ENCODE measurements around the gene NCKAP1.

Gene NCKAP1

DNA sequence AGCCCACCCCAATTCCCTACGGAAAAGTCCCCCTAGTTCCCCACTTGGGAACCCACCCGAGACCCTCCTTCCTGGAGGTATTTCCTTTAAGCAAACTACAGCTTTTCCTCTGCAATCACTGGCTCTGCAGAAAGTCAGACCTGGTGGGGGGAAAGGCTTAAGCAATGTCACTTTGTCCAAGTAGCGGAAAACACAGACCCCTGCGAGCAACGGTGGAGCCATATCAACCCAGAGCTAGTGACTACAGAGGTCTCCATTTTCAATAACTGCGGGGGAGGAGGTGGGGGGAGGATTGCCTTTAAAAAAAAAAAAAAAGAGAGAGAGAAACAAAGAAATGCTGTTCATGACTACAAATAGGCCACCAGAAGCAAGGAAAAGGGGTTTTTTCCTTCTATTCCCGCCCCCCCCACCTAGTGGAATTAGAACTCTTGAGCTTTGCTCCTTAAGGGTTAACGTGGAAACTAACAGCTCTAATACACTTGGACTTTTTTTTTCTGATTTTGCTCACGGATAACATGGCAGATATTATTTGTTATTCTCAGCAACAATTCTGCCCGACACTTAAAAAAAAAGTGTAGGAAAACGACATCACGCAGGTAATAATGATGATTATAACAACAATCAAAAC lies 170.7 kb downstream of the NCKAP1 start:
- H3K9me3 ChIP-seq (ENCODE audit: insufficient read depth, low read depth, low read length) = no peaks in the 10 kb centered on the region
- no peak overlapping the region for H3K14ac ChIP-seq (ENCODE audit: low read length)
- no peak overlapping the region for H2BK120ac ChIP-seq (ENCODE audit: insufficient read depth, low read length, poor library complexity)
- H4K91ac ChIP-seq (ENCODE audit: low read depth, low read length) = peak overlapping the region; percentile 8
- peak overlapping the region; percentile 48 for H2AFZ ChIP-seq (ENCODE audit: insufficient read depth, low read length, poor library complexity)
- H4K12ac ChIP-seq (ENCODE audit: low read depth, low read length) = no peak overlapping the region
- H3K79me1 ChIP-seq (ENCODE audit: low read length) = peaks cover 3% of the 10 kb centered on the region
- no peak overlapping the region for H3K4ac ChIP-seq (ENCODE audit: low read depth, low read length)
- peaks cover 17% of the 10 kb centered on the region for H3K27me3 ChIP-seq (ENCODE audit: insufficient read depth, low read length)
- no CpG with 5 or more reads among the region's 12 CpGs for WGBS (ENCODE audit: extremely low coverage, insufficient coverage, insufficient read length)
- peak overlapping the region; percentile 95 for H3K4me2 ChIP-seq (ENCODE audit: low read length)
- no peak overlapping the region for H2AK5ac ChIP-seq (ENCODE audit: low read length)
- peaks cover 13 to 17% of the 10 kb centered on the region in 2 experiments for H3K4me1 ChIP-seq (ENCODE audit: control insufficient read depth in 1 of 2, insufficient read depth in 2 of 2, low read length in 2 of 2)
- H3K18ac ChIP-seq (ENCODE audit: low read length) = no peak overlapping the region
- peak overlapping the region; percentile 49 for H4K8ac ChIP-seq (ENCODE audit: low read depth, low read length)
- no peak overlapping the region for H3K27ac ChIP-seq (ENCODE audit: low read depth, low read length)
- H3K4me3 ChIP-seq (ENCODE audit: low read depth, low read length) = peak overlapping the region; percentile 47
- no peak overlapping the region for H3K23ac ChIP-seq (ENCODE audit: low read length)
- no peaks in the 10 kb centered on the region for H3K79me2 ChIP-seq (ENCODE audit: control insufficient read depth, insufficient read depth, low read length, poor library complexity)
- no peak for DNase-seq
- no peak overlapping the region for H2BK5ac ChIP-seq (ENCODE audit: low read depth, low read length, poor library complexity)
- no peaks in the 10 kb centered on the region for H3K36me3 ChIP-seq (ENCODE audit: control insufficient read depth in 1 of 2, insufficient read depth in 2 of 2, low read length in 2 of 2)
- peak overlapping the region; percentile 36 for H3K9ac ChIP-seq (ENCODE audit: low read length)
- no peak overlapping the region for H2BK12ac ChIP-seq (ENCODE audit: low read length)

DNA sequence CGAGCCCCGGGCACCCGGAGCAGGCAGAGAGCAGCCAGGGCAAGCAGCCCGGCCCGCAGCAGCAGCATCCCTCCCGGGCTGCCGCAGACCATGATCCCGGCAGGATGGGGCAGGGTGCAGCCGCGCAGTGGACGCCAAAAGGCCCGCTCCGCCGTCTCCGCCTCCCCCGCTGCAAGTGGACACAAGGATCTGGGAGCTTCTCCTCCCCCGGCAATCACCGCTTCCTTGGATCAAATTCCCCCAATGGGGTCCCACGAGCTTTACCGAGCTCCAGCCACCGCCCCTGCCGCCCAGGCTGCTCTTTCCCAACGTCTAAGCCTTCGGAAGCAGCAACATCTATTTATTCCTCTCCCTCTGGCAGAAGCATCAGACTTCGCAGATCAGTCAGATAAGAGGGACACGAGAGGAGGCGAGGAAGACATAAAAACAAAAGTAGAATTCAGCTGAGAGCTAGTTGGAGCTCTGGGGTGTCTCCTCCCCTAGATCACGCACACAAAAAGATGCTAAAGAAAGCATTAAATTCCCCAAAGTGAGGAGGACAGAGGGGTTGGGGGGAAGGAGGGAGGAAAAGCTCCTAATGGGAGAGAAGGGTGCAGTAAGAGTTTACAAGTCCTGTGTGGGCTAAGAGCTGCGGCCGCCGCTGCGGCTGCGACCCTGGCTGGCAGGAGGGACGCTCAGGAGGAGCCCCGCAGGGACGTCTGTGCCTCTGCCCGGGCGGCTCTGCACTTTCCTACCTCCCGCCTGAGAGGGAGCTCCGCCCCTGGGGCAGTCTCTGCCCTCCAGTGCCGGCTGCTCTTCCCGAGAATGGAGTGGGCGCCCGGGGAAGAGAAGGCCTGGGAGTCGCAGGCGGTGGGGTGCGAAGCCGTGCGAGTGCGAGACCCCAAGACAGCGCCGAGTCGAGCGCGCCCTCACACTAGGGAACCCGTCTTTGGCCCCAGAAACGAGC lies 171.5 kb downstream of the NCKAP1 start, which contains the start of gene FRZB:
TSS of gene FRZB (minus strand) at position 177 of the 946 bp plus-strand sequence. CDS start at position 92, 85 bp downstream.
- peak within 1 kb of the TSS; percentile 48 for H2AFZ ChIP-seq (ENCODE audit: insufficient read depth, low read length, poor library complexity)
- no peaks in the 10 kb centered on the region for H3K79me2 ChIP-seq (ENCODE audit: control insufficient read depth, insufficient read depth, low read length, poor library complexity)
- no peaks in the 10 kb centered on the region for H3K9me3 ChIP-seq (ENCODE audit: insufficient read depth, low read depth, low read length)
- no peak within 1 kb of the TSS for H3K18ac ChIP-seq (ENCODE audit: low read length)
- peak in 1 of 2 donors; percentile 9 for DNase-seq
- no peak within 1 kb of the TSS for H3K27ac ChIP-seq (ENCODE audit: low read depth, low read length)
- H3K79me1 ChIP-seq (ENCODE audit: low read length) = peaks cover 3% of the 10 kb centered on the region
- H2AK5ac ChIP-seq (ENCODE audit: low read length) = no peak within 1 kb of the TSS
- H2BK5ac ChIP-seq (ENCODE audit: low read depth, low read length, poor library complexity) = no peak within 1 kb of the TSS
- H3K9ac ChIP-seq (ENCODE audit: low read length) = peak within 1 kb of the TSS; percentile 36
- no peak within 1 kb of the TSS for H4K12ac ChIP-seq (ENCODE audit: low read depth, low read length)
- H3K4me2 ChIP-seq (ENCODE audit: low read length) = peak within 1 kb of the TSS; percentile 95
- H3K36me3 ChIP-seq (ENCODE audit: control insufficient read depth in 1 of 2, insufficient read depth in 2 of 2, low read length in 2 of 2) = no peaks in the 10 kb centered on the region
- peak within 1 kb of the TSS; percentile 8 for H4K91ac ChIP-seq (ENCODE audit: low read depth, low read length)
- H3K23ac ChIP-seq (ENCODE audit: low read length) = no peak within 1 kb of the TSS
- no peak within 1 kb of the TSS for H2BK120ac ChIP-seq (ENCODE audit: insufficient read depth, low read length, poor library complexity)
- peak within 1 kb of the TSS; percentile 47 for H3K4me3 ChIP-seq (ENCODE audit: low read depth, low read length)
- no peak within 1 kb of the TSS for H3K4ac ChIP-seq (ENCODE audit: low read depth, low read length)
- peak within 1 kb of the TSS; percentile 49 for H4K8ac ChIP-seq (ENCODE audit: low read depth, low read length)
- WGBS (ENCODE audit: extremely low coverage, insufficient coverage, insufficient read length) = no CpG with 5 or more reads among the region's 57 CpGs
- H3K14ac ChIP-seq (ENCODE audit: low read length) = peak within 1 kb of the TSS; percentile 35
- peaks cover 13 to 17% of the 10 kb centered on the region in 2 experiments for H3K4me1 ChIP-seq (ENCODE audit: control insufficient read depth in 1 of 2, insufficient read depth in 2 of 2, low read length in 2 of 2)
- peak within 1 kb of the TSS; percentile 27 for H2BK12ac ChIP-seq (ENCODE audit: low read length)
- H3K27me3 ChIP-seq (ENCODE audit: insufficient read depth, low read length) = peaks cover 17% of the 10 kb centered on the region

DNA sequence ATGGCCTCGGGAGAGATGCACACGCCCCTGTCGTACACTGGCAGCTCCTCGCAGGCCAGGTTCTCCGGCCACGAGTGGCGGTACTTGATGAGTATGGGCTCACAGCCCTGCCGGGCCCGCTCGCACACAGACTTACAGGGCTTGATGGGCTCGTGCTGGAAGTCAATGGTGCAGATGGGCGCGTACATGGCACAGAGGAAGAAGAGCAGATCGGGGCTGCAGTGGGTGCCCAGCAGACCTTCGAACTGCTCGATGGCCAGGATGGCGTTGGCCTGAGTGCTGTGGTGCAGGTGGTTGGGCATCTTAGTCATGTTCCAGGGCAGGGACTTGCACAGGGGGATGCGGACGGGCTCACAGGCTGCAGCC lies 172.2 kb downstream of the NCKAP1 start:
- no CpG with 5 or more reads among the region's 19 CpGs for WGBS (ENCODE audit: extremely low coverage, insufficient coverage, insufficient read length)
- Histone ChIP-seq H3K14ac (ENCODE audit: low read length) (no peak overlapping the region), H3K27me3 (ENCODE audit: insufficient read depth, low read length) (peaks cover 17% of the 10 kb centered on the region), H4K8ac (ENCODE audit: low read depth, low read length) (no peak overlapping the region), H3K9me3 (ENCODE audit: insufficient read depth, low read depth, low read length) (no peaks in the 10 kb centered on the region), H2AK5ac (ENCODE audit: low read length) (no peak overlapping the region), H3K4me3 (ENCODE audit: low read depth, low read length) (no peak overlapping the region), H3K4me2 (ENCODE audit: low read length) (peak overlapping the region; percentile 95), H3K23ac (ENCODE audit: low read length) (no peak overlapping the region), H3K27ac (ENCODE audit: low read depth, low read length) (no peak overlapping the region), H4K12ac (ENCODE audit: low read depth, low read length) (no peak overlapping the region), H2BK12ac (ENCODE audit: low read length) (no peak overlapping the region), H3K4me1 (ENCODE audit: control insufficient read depth in 1 of 2, insufficient read depth in 2 of 2, low read length in 2 of 2) (peaks cover 13 to 17% of the 10 kb centered on the region in 2 experiments), H4K91ac (ENCODE audit: low read depth, low read length) (no peak overlapping the region), H2BK120ac (ENCODE audit: insufficient read depth, low read length, poor library complexity) (no peak overlapping the region), H3K9ac (ENCODE audit: low read length) (no peak overlapping the region), H3K18ac (ENCODE audit: low read length) (no peak overlapping the region), H2AFZ (ENCODE audit: insufficient read depth, low read length, poor library complexity) (no peak overlapping the region), H2BK5ac (ENCODE audit: low read depth, low read length, poor library complexity) (no peak overlapping the region), H3K4ac (ENCODE audit: low read depth, low read length) (no peak overlapping the region), H3K36me3 (ENCODE audit: control insufficient read depth in 1 of 2, insufficient read depth in 2 of 2, low read length in 2 of 2) (no peaks in the 10 kb centered on the region), H3K79me1 (ENCODE audit: low read length) (peaks cover 3% of the 10 kb centered on the region), H3K79me2 (ENCODE audit: control insufficient read depth, insufficient read depth, low read length, poor library complexity) (no peaks in the 10 kb centered on the region)
- no peak for DNase-seq

DNA sequence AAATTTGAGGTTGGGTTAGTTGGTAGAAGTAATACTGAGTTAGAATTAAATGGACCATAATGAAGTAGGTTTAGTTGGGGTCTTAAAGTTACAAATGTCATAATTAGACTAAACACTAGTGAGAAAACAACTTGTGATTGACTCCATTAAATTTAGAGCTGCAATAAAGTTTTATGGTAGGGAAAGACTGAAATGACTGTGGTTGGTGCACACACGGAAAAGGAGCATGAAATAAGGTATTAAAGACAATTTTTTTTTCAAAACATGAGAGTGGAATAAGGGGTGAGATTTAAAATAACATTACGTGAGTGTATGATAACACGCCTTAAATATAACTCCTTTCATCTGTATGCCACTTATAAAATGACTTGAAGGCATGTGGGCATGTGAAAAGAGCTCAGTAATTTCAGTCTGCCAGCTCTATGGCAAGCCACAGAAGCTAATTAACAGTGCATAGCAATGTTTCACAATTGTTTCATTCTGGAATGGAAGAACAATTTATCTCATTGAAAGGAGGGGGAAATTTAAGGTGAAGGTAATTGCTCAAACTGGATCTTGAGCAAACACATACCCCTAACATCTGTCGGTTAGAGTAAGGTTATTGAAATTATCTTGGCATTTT lies 173.2 kb downstream of the NCKAP1 start:
- WGBS (ENCODE audit: extremely low coverage, insufficient coverage, insufficient read length) = no CpG with 5 or more reads among the region's 4 CpGs
- no peak overlapping the region for H4K8ac ChIP-seq (ENCODE audit: low read depth, low read length)
- H2AFZ ChIP-seq (ENCODE audit: insufficient read depth, low read length, poor library complexity) = no peak overlapping the region
- no peak overlapping the region for H2BK12ac ChIP-seq (ENCODE audit: low read length)
- H2BK120ac ChIP-seq (ENCODE audit: insufficient read depth, low read length, poor library complexity) = no peak overlapping the region
- no peak overlapping the region for H2AK5ac ChIP-seq (ENCODE audit: low read length)
- no peak overlapping the region for H3K4me2 ChIP-seq (ENCODE audit: low read length)
- no peak overlapping the region for H4K12ac ChIP-seq (ENCODE audit: low read depth, low read length)
- H3K4me1 ChIP-seq (ENCODE audit: control insufficient read depth in 1 of 2, insufficient read depth in 2 of 2, low read length in 2 of 2) = peaks cover 13 to 17% of the 10 kb centered on the region in 2 experiments
- H2BK5ac ChIP-seq (ENCODE audit: low read depth, low read length, poor library complexity) = no peak overlapping the region
- H4K91ac ChIP-seq (ENCODE audit: low read depth, low read length) = no peak overlapping the region
- no peak for DNase-seq
- no peak overlapping the region for H3K4ac ChIP-seq (ENCODE audit: low read depth, low read length)
- no peaks in the 10 kb centered on the region for H3K9me3 ChIP-seq (ENCODE audit: insufficient read depth, low read depth, low read length)
- no peak overlapping the region for H3K18ac ChIP-seq (ENCODE audit: low read length)
- H3K79me2 ChIP-seq (ENCODE audit: control insufficient read depth, insufficient read depth, low read length, poor library complexity) = no peaks in the 10 kb centered on the region
- H3K23ac ChIP-seq (ENCODE audit: low read length) = no peak overlapping the region
- no peak overlapping the region for H3K4me3 ChIP-seq (ENCODE audit: low read depth, low read length)
- H3K14ac ChIP-seq (ENCODE audit: low read length) = no peak overlapping the region
- H3K9ac ChIP-seq (ENCODE audit: low read length) = no peak overlapping the region
- peaks cover 17% of the 10 kb centered on the region for H3K27me3 ChIP-seq (ENCODE audit: insufficient read depth, low read length)
- peaks cover 3% of the 10 kb centered on the region for H3K79me1 ChIP-seq (ENCODE audit: low read length)
- H3K27ac ChIP-seq (ENCODE audit: low read depth, low read length) = no peak overlapping the region
- no peaks in the 10 kb centered on the region for H3K36me3 ChIP-seq (ENCODE audit: control insufficient read depth in 1 of 2, insufficient read depth in 2 of 2, low read length in 2 of 2)

Data from trophoblast cell (in vitro differentiated cells and primary cell).